Keratinocyte (primary cell): ENCODE data around the gene TBC1D2. TPM values are rescaled to one million over a fixed set of nuclear protein-coding genes. Genes with fewer than 3 reads are reported as not detected.

ENCODE experiments used
- DNase-seq: peaks from one replicate; pipeline ENCODE4 v3.0.0-alpha.2; 2011; ENCODE audit warnings: low read depth, missing footprints, low spot score
- FAIRE-seq: peaks from 2 replicates; lab custom pipeline; 2011; peaks lifted over from hg19 to GRCh38; lab: Jason Lieb, UNC
- H2AFZ ChIP-seq: 2 replicates; pipeline ENCODE4 v1.6.0; 2012; ENCODE audit warnings: low read length, control low read depth, inconsistent platforms; ENCODE audit not compliant: control insufficient read depth
- H3K27ac ChIP-seq: 2 replicates; pipeline ENCODE4 v1.5.1; 2011; ENCODE audit warnings: low read length; ENCODE audit not compliant: control insufficient read depth, insufficient read depth
- H3K27me3 ChIP-seq: 3 replicates; pipeline ENCODE4 v1.6.0; 2011; ENCODE audit warnings: low read length; ENCODE audit not compliant: control insufficient read depth, insufficient read depth; ENCODE audit errors: extremely low read depth
- H3K36me3 ChIP-seq, 2 experiments: 2 replicates in 1 of 2; 3 replicates in 1 of 2; pipeline ENCODE4 v1.5.1; 2011; ENCODE audit warnings: low read length in 2 of 2, mild to moderate bottlenecking in 1 of 2; ENCODE audit not compliant: control insufficient read depth in 2 of 2, insufficient read depth in 2 of 2; ENCODE audit errors: extremely low read depth in 1 of 2
- H3K4me1 ChIP-seq: 3 replicates; pipeline ENCODE4 v1.5.1; 2011; ENCODE audit warnings: low read length; ENCODE audit not compliant: control insufficient read depth, insufficient read depth; ENCODE audit errors: extremely low read depth
- H3K4me2 ChIP-seq: 3 replicates; pipeline ENCODE4 v1.6.0; 2011; ENCODE audit warnings: low read depth, low read length; ENCODE audit not compliant: control insufficient read depth, insufficient read depth; ENCODE audit errors: extremely low read depth
- H3K4me3 ChIP-seq, 3 experiments: fragments of 200-600 bp in 1 of 3; sonication (generic) in 1 of 3; 2 replicates in 2 of 3; 3 replicates in 1 of 3; pipeline ENCODE4 v1.5.1; 2011 to 2016; ENCODE audit warnings: low read length in 3 of 3, mild to moderate bottlenecking in 3 of 3, control low read depth in 2 of 3, inconsistent platforms in 1 of 3, low read depth in 1 of 3, mixed read lengths in 1 of 3, mixed run types in 1 of 3, moderate library complexity in 1 of 3; ENCODE audit not compliant: control insufficient read depth in 2 of 3, insufficient read depth in 2 of 3; ENCODE audit errors: extremely low read depth in 1 of 3
- H3K79me2 ChIP-seq: 2 replicates; pipeline ENCODE4 v1.6.0; 2012; ENCODE audit warnings: low read length; ENCODE audit not compliant: control insufficient read depth, insufficient read depth
- H3K9ac ChIP-seq: 3 replicates; pipeline ENCODE4 v1.6.0; 2011; ENCODE audit warnings: low read length; ENCODE audit not compliant: control insufficient read depth, insufficient read depth; ENCODE audit errors: extremely low read depth
- H3K9me1 ChIP-seq: 3 replicates; pipeline ENCODE4 v1.6.0; 2011; ENCODE audit warnings: low read length; ENCODE audit not compliant: control insufficient read depth, insufficient read depth; ENCODE audit errors: extremely low read depth
- H3K9me3 ChIP-seq: 2 replicates; pipeline ENCODE4 v1.5.1; 2012; ENCODE audit warnings: low read depth, low read length; ENCODE audit not compliant: control insufficient read depth
- H4K20me1 ChIP-seq: 3 replicates; pipeline ENCODE4 v1.6.0; 2011; ENCODE audit warnings: low read length; ENCODE audit not compliant: control insufficient read depth, insufficient read depth; ENCODE audit errors: extremely low read depth
- EZH2 ChIP-seq: IDR thresholded peaks from one replicate; pipeline ENCODE4 v1.6.1; 2012; ENCODE audit warnings: inconsistent platforms, mild to moderate bottlenecking, low read length, moderate library complexity
- dilution Hi-C: fragments of 300-500 bp; cut with MboI; formaldehyde crosslinking; loops from one replicate; pipeline ENCODE4 v1.7.0; 2020; ENCODE audit warnings: low sequenced_read_pairs; ENCODE audit not compliant: extremely low pct_ligation_motif_present
- polyA plus RNA-seq, 5 experiments: library from polyadenylated mRNA; depleted of rRNA in 3 of 5; stranded (reverse) in 3 of 5; stranded (forward) in 1 of 5; unstranded in 1 of 5; fragments of >200 nt; gene quantifications; 1 replicate in 1 of 5; 2 replicates in 3 of 5; 3 replicates in 1 of 5; pipeline versions ENCODE4 v1.2.1 to v1.2.3, GENCODE V29; 2011 to 2012; ENCODE audit warnings: missing spikeins in 2 of 5, low read depth in 1 of 5, low replicate concordance in 1 of 5
- TF ChIP-seq, protein P1 (sequence below), 3 experiments: IDR thresholded peaks in 1 of 3; conservative IDR thresholded peaks in 1 of 3; optimal IDR thresholded peaks in 1 of 3; 2 replicates in 2 of 3; 3 replicates in 1 of 3; pipeline versions ENCODE3 to v1.5.1; 2011; ENCODE audit warnings: low read length in 3 of 3, mild to moderate bottlenecking in 3 of 3, moderate library complexity in 2 of 3, control low read depth in 1 of 3, inconsistent platforms in 1 of 3; ENCODE audit not compliant: insufficient read depth in 2 of 3; ENCODE audit errors: extremely low read depth in 1 of 3

TBC1D2 gene
- polyA plus RNA-seq, 1 donor (not counting 4 experiments of a cell fraction or from before 2014, with no cell fraction given): 59.2 TPM

DNA sequence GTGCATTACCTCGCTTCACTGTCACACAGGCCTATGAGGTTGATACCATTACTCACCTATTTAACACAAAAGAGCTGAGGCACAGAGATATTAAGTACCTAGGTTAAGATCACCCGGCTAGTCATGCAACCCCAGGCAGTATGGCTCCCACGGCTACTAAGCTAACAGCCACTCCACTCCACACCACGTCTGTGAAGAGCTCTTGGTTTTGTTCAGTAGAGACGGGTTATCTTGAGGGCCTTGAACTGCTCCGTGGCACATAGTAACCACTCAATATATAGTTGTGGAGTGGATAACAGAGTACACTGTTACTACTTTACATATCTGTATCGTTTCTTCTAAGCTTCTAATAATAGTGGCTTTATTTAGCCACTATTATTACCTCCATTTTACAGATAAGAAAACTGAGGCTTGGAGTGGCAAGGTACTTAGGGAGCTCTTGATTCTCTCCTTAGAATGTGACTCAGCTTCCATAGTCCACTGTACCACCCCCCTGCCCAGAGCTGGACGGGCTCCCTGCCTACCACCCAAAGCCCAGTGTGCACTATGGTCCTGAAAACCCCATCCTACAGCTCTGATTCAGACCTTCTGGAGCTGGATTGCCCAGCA lies 62.0 kb downstream of the TBC1D2 start:
- peaks cover 3% of the 10 kb centered on the region for H3K9me1 ChIP-seq
- peak overlapping the region; percentile 68 for H2AFZ ChIP-seq
- H3K27ac ChIP-seq: peak overlapping the region; percentile 89
- peaks cover 19% of the 10 kb centered on the region for H3K4me1 ChIP-seq
- H3K36me3 ChIP-seq: peaks cover 7 to 9% of the 10 kb centered on the region in 2 experiments
- FAIRE-seq: no peak
- H3K4me3 ChIP-seq: peak overlapping the region; percentile 63 to 72 (median 69)
- no peak for TF ChIP-seq EZH2
- TF ChIP-seq, protein P1, sequence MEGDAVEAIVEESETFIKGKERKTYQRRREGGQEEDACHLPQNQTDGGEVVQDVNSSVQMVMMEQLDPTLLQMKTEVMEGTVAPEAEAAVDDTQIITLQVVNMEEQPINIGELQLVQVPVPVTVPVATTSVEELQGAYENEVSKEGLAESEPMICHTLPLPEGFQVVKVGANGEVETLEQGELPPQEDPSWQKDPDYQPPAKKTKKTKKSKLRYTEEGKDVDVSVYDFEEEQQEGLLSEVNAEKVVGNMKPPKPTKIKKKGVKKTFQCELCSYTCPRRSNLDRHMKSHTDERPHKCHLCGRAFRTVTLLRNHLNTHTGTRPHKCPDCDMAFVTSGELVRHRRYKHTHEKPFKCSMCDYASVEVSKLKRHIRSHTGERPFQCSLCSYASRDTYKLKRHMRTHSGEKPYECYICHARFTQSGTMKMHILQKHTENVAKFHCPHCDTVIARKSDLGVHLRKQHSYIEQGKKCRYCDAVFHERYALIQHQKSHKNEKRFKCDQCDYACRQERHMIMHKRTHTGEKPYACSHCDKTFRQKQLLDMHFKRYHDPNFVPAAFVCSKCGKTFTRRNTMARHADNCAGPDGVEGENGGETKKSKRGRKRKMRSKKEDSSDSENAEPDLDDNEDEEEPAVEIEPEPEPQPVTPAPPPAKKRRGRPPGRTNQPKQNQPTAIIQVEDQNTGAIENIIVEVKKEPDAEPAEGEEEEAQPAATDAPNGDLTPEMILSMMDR (optimal IDR thresholded peaks at IDR 0.05 in 1 of 3, IDR thresholded peaks at IDR 0.05 in 1 of 3, conservative IDR thresholded peaks at IDR 0.05 in 1 of 3; ENCODE audit: extremely low read depth in 1 of 3, insufficient read depth in 2 of 3, low read length in 3 of 3): no peak
- no peaks in the 10 kb centered on the region for H3K27me3 ChIP-seq
- peaks cover 34% of the 10 kb centered on the region for H3K79me2 ChIP-seq
- no peak for DNase-seq
- peak overlapping the region; percentile 91 for H3K9ac ChIP-seq
- peak overlapping the region; percentile 61 for H3K4me2 ChIP-seq
- H4K20me1 ChIP-seq: no peaks in the 10 kb centered on the region
- dilution Hi-C loops: no loop called here
- no peaks in the 10 kb centered on the region for H3K9me3 ChIP-seq

DNA sequence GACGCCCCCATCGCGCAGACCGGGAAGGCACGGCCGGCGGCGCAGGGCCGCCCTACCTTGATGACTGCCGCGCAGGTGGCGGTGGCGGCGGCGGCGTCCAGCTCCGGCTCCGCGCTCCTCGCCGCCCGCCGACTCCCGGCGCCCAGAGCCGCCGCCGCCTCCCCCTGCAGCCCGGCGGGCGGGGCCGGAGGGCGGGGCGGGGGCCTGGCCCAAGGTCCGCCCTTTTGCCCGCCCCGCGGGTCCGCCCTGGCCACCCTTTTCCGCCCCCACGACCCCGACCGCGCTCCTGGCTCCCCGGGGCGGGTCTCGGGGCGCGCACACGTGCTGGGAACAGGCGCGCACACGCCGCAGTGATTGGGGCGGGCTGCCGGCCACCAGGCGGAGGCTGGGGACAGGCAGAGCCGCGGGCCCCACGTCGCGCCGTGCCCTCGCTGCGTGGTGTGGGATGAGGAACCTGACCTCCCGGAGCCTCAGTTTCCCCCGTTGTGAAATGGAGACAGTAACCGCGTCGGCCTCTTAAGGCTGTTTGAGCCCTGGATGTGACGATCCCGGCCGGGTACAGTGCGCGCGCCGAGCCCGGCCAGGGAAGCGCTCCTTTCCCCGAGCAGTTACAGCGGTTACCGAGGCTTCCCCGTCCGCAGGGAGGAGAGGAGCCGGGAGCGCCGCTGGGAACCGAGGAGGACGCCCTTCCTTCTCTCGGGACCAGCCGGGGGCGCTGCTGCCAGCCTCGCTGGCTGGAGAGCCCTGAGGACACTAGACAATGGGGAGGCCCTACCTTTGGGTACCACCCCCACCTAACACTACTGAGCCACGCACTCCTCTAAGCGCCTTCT lies 62.7 kb downstream of the TBC1D2 start, which contains the start of gene CORO2A:
CORO2A (minus strand) TSS at position 135 of the 833 bp plus-strand sequence. CDS start 34,977 bp downstream, outside the sequence.
- peak within 1 kb of the TSS; percentile 89 for H3K27ac ChIP-seq
- FAIRE-seq: peak; percentile 9

More for the DNA sequence above, 62.7 kb downstream of the TBC1D2 start, which contains the start of gene CORO2A:
- peaks cover 3% of the 10 kb centered on the region for H3K9me1 ChIP-seq
- no peak for TF ChIP-seq EZH2
- TF ChIP-seq, protein P1 (optimal IDR thresholded peaks at IDR 0.05 in 1 of 3, IDR thresholded peaks at IDR 0.05 in 1 of 3, conservative IDR thresholded peaks at IDR 0.05 in 1 of 3; ENCODE audit: extremely low read depth in 1 of 3, insufficient read depth in 2 of 3, low read length in 3 of 3): peak; percentile 33 to 73 (median 37)
- peak within 1 kb of the TSS; percentile 87 for H3K4me2 ChIP-seq
- no peaks in the 10 kb centered on the region for H3K9me3 ChIP-seq
- dilution Hi-C loops: no loop called here
- H4K20me1 ChIP-seq: no peaks in the 10 kb centered on the region
- peaks cover under 1 to 2% of the 10 kb centered on the region in 2 experiments for H3K36me3 ChIP-seq
- peak within 1 kb of the TSS; percentile 63 to 81 (median 79) for H3K4me3 ChIP-seq
- peak within 1 kb of the TSS; percentile 68 for H2AFZ ChIP-seq
- peak within 1 kb of the TSS; percentile 91 for H3K9ac ChIP-seq
- peaks cover 41% of the 10 kb centered on the region for H3K79me2 ChIP-seq
- H3K4me1 ChIP-seq: peaks cover 27% of the 10 kb centered on the region
- DNase-seq: peak; percentile 76
- H3K27me3 ChIP-seq: no peaks in the 10 kb centered on the region
